ENCODE data around the gene LETMD1.

LETMD1 gene

GRCh38 chr12:51025836-51026638, 22.1 kb upstream of the LETMD1 start, which contains the start of gene SLC11A2:
TSS of gene SLC11A2 (minus strand) at chr12:51026384. CDS start at chr12:51010728, 15,656 bp downstream.
- peak; percentile 67 to 97 (median 93) for DNase-seq

GRCh38 chr12:51027342-51027835, 20.7 kb upstream of the LETMD1 start:
- DNase-seq = no peak

GRCh38 chr12:51028126-51028812, 19.9 kb upstream of the LETMD1 start:
- peak in 11 of 56 donors; percentile 11 to 51 (median 27) for DNase-seq

- no peak for DNase-seq
Observed at GRCh38 chr12:51028813-51029150, 19.3 kb upstream of the LETMD1 start.

GRCh38 chr12:51033048-51033447, 15.1 kb upstream of the LETMD1 start:
- no peak for DNase-seq

- no peak for DNase-seq
Observed at GRCh38 chr12:51033457-51034089, 14.6 kb upstream of the LETMD1 start.

GRCh38 chr12:51036279-51036678, 11.8 kb upstream of the LETMD1 start:
- no peak for DNase-seq

GRCh38 chr12:51048661-51049251, 629 bp downstream of the LETMD1 start:
- DNase-seq = peak in 1 of 56 donors; percentile 33

GRCh38 chr12:51049525-51049924, 1.4 kb downstream of the LETMD1 start:
- no peak for DNase-seq

GRCh38 chr12:51051787-51052186, 3.7 kb downstream of the LETMD1 start:
- DNase-seq = no peak

- DNase-seq = no peak
Observed at GRCh38 chr12:51055060-51055459, 6.9 kb downstream of the LETMD1 start.

GRCh38 chr12:51056242-51056641, 8.1 kb downstream of the LETMD1 start:
- no peak for DNase-seq

- no peak for DNase-seq
Observed at GRCh38 chr12:51059086-51059485, 11.0 kb downstream of the LETMD1 start.

GRCh38 chr12:51062631-51063397, 14.7 kb downstream of the LETMD1 start:
- no peak for DNase-seq

GRCh38 chr12:51065530-51065929, 17.4 kb downstream of the LETMD1 start:
- no peak for DNase-seq

GRCh38 chr12:51067229-51067628, 19.1 kb downstream of the LETMD1 start:
- DNase-seq = no peak

GRCh38 chr12:51067771-51068170, 19.6 kb downstream of the LETMD1 start:
- DNase-seq = no peak

GRCh38 chr12:51070004-51070403, 21.9 kb downstream of the LETMD1 start:
- DNase-seq = no peak

- no peak for DNase-seq
Observed at GRCh38 chr12:51071663-51072062, 23.5 kb downstream of the LETMD1 start.

- DNase-seq = no peak
Observed at GRCh38 chr12:51075390-51075789, 27.3 kb downstream of the LETMD1 start.

Measured in amygdala (tissue), 56 donors.